IMR-90 (cell line): ENCODE results near the gene TFPI. TPM values are rescaled to one million over a fixed set of nuclear protein-coding genes. Genes with fewer than 3 reads are reported as not detected.

Experiments used
- ATAC-seq: fragments of 200-7000 bp; cut with Tn5 transposase; 2 replicates; pipeline ENCODE4 v1.9.1; 2020; ENCODE audit warnings: low read depth, mild to moderate bottlenecking, moderate library complexity
- BruUV-seq: library from RNA; stranded (reverse); fragments of 400-500 nt; replicated peaks from 2 replicates; lab custom pipeline; 2021; lab: Mats Ljungman, UMichigan
- CTCF ChIA-PET: fragments of 300-600 bp; formaldehyde crosslinking; extraction: SDS; loops from one replicate; lab custom pipeline; 2021; ENCODE audit warnings: antibody characterized with exemption; lab: Yijun Ruan, JAX
- POLR2A ChIA-PET: fragments of 300-600 bp; sonication (Branson Sonifier 250); formaldehyde crosslinking; loops from one replicate; lab custom pipeline; 2022; ENCODE audit warnings: antibody characterized with exemption; ENCODE audit not compliant: unreplicated experiment; lab: Charles Lee
- DNase-seq: peaks from one replicate; pipeline ENCODE4 v3.0.0; 2013
- H2AFZ ChIP-seq: replicated peaks from 2 replicates; pipeline ENCODE3; 2013; ENCODE audit warnings: low read length, mild to moderate bottlenecking; ENCODE audit not compliant: poor library complexity
- H2AK5ac ChIP-seq: 2 replicates; pipeline ENCODE4 v1.6.1; 2013; ENCODE audit warnings: low read depth, low read length, inconsistent platforms
- H2AK9ac ChIP-seq: replicated peaks from 2 replicates; pipeline ENCODE3; 2013; ENCODE audit warnings: mild to moderate bottlenecking, low read depth, low read length, moderate library complexity; ENCODE audit not compliant: poor library complexity
- H2BK120ac ChIP-seq: 2 replicates; pipeline ENCODE4 v1.6.1; 2013; ENCODE audit warnings: low read depth, low read length, inconsistent platforms
- H2BK15ac ChIP-seq: 3 replicates; pipeline ENCODE4 v1.6.1; 2013; ENCODE audit warnings: low read depth, low read length, inconsistent platforms
- H2BK20ac ChIP-seq: 2 replicates; pipeline ENCODE4 v1.6.1; 2013; ENCODE audit warnings: low read depth, mild to moderate bottlenecking, inconsistent platforms, low read length, moderate library complexity
- H2BK5ac ChIP-seq: 2 replicates; pipeline ENCODE4 v1.6.1; 2013; ENCODE audit warnings: mild to moderate bottlenecking, low read depth, low read length, inconsistent platforms; ENCODE audit not compliant: poor library complexity, severe bottlenecking
- H3K14ac ChIP-seq: replicated peaks from 2 replicates; pipeline ENCODE4 v1.6.1; 2013; ENCODE audit warnings: low read depth, low read length, inconsistent platforms
- H3K18ac ChIP-seq: 2 replicates; pipeline ENCODE4 v1.6.1; 2013; ENCODE audit warnings: low read depth, low read length, control low read depth
- H3K23ac ChIP-seq: 2 replicates; pipeline ENCODE4 v1.6.1; 2013; ENCODE audit warnings: low read depth, low read length, inconsistent platforms
- H3K27ac ChIP-seq: 2 replicates; pipeline ENCODE4 v1.5.1; 2013; ENCODE audit warnings: mild to moderate bottlenecking, control low read depth, low read length; ENCODE audit not compliant: insufficient read depth
- H3K27me3 ChIP-seq: 2 replicates; pipeline ENCODE4 v1.6.1; 2013; ENCODE audit warnings: low read length; ENCODE audit not compliant: control insufficient read depth, insufficient read depth
- H3K36me3 ChIP-seq: 2 replicates; pipeline ENCODE4 v1.6.1; 2013; ENCODE audit warnings: low read length, mixed read lengths; ENCODE audit not compliant: control insufficient read depth, insufficient read depth
- H3K4ac ChIP-seq: 2 replicates; pipeline ENCODE4 v1.6.1; 2013; ENCODE audit warnings: low read depth, low read length, inconsistent platforms
- H3K4me1 ChIP-seq: 2 replicates; pipeline ENCODE4 v1.6.1; 2013; ENCODE audit warnings: low read length, mixed read lengths; ENCODE audit not compliant: control insufficient read depth, insufficient read depth
- H3K4me2 ChIP-seq: 2 replicates; pipeline ENCODE4 v1.6.1; 2013; ENCODE audit warnings: low read depth, mild to moderate bottlenecking, control low read depth, low read length, moderate library complexity
- H3K4me3 ChIP-seq: 2 replicates; pipeline ENCODE4 v1.5.1; 2013; ENCODE audit warnings: low read depth, mild to moderate bottlenecking, control low read depth, low read length, moderate library complexity; ENCODE audit not compliant: insufficient read depth
- H3K56ac ChIP-seq: 2 replicates; pipeline ENCODE4 v1.6.1; 2013; ENCODE audit warnings: low read length, inconsistent platforms; ENCODE audit not compliant: insufficient read depth; ENCODE audit errors: extremely low read depth
- H3K79me1 ChIP-seq, 2 experiments: 2 replicates each; pipeline ENCODE4 v1.6.1; 2013; ENCODE audit warnings: low read length in 2 of 2, inconsistent platforms in 1 of 2, low read depth in 1 of 2
- H3K9ac ChIP-seq: 2 replicates; pipeline ENCODE4 v1.6.1; 2013; ENCODE audit warnings: low read depth, low read length, control low read depth
- H3K9me1 ChIP-seq: 2 replicates; pipeline ENCODE4 v1.6.1; 2013; ENCODE audit warnings: low read length, inconsistent platforms; ENCODE audit not compliant: insufficient read depth
- H3K9me3 ChIP-seq: 2 replicates; pipeline ENCODE4 v1.6.1; 2013; ENCODE audit warnings: low read length; ENCODE audit not compliant: control insufficient read depth, insufficient read depth
- H4K20me1 ChIP-seq: 2 replicates; pipeline ENCODE4 v1.6.1; 2013; ENCODE audit warnings: low read length, inconsistent platforms; ENCODE audit not compliant: insufficient read depth
- H4K5ac ChIP-seq: 2 replicates; pipeline ENCODE4 v1.6.1; 2013; ENCODE audit warnings: mild to moderate bottlenecking, low read depth, low read length, control low read depth
- H4K8ac ChIP-seq, 2 experiments: 2 replicates each; pipeline ENCODE4 v1.6.1; 2013; ENCODE audit warnings: low read depth in 2 of 2, low read length in 2 of 2, control low read depth in 1 of 2, inconsistent platforms in 1 of 2
- H4K91ac ChIP-seq: 2 replicates; pipeline ENCODE4 v1.6.1; 2013; ENCODE audit warnings: low read depth, low read length, inconsistent platforms; ENCODE audit not compliant: insufficient read depth
- MAFK ChIP-seq: IDR thresholded peaks from 2 replicates; pipeline ENCODE4 v1.6.1; 2012; ENCODE audit warnings: low read depth, low read length, improper control_type of control experiment
- RCOR1 ChIP-seq: IDR thresholded peaks from 2 replicates; pipeline ENCODE4 v1.6.1; 2012; ENCODE audit warnings: mild to moderate bottlenecking, low read length, improper control_type of control experiment; ENCODE audit not compliant: insufficient replicate concordance
- SMC3 ChIP-seq: fragments of 150-350 bp; IDR thresholded peaks from 2 replicates; pipeline ENCODE4 v1.6.1; 2016; ENCODE audit warnings: low read depth, mild to moderate bottlenecking, antibody characterized with exemption, low read length, moderate library complexity
- WGBS, 2 experiments: methylation state at CpG; one replicate each; pipeline versions ENCODE4 v1.1.5 to v1.1.7; 2013; ENCODE audit warnings: missing lambda C conversion rate in 2 of 2; ENCODE audit not compliant: insufficient read length in 1 of 2; ENCODE audit errors: extremely low coverage in 2 of 2; 5-methylcytosine and 5-hydroxymethylcytosine counted together
- dilution Hi-C: fragments of 300-500 bp; cut with HindIII; formaldehyde crosslinking; loops from one replicate; pipeline ENCODE4 v1.14.3; 2018; ENCODE audit warnings: low sequenced_read_pairs; ENCODE audit not compliant: unreplicated experiment
- in situ Hi-C: fragments of 300-500 bp; cut with MboI; formaldehyde crosslinking; loops from 3 replicates; pipeline ENCODE4 v1.14.3; 2019; ENCODE audit warnings: low sequenced_read_pairs, inconsistent platforms, mixed read lengths
- intact Hi-C: fragments of 100-400 bp; cut with micrococcal nuclease; formaldehyde crosslinking; loops from 2 replicates; pipeline ENCODE4 v1.10.0; 2022
- polyA plus RNA-seq, 3 experiments: library from polyadenylated mRNA; depleted of rRNA; stranded (reverse); fragments of >200 nt; gene quantifications; 2 replicates each; pipeline ENCODE4 v1.2.3, GENCODE V29; 2012; ENCODE audit warnings: low replicate concordance in 1 of 3
- total RNA-seq: library from RNA; depleted of rRNA; stranded (reverse); fragments of >200 nt; gene quantifications from 2 replicates; pipeline ENCODE4 v1.2.3, GENCODE V29; 2012

Gene TFPI
- total and polyA plus RNA-seq, 2 of the 4 experiments (the other 2 are of a cell fraction), result 33.9 to 83.0 TPM

GRCh38 chr2:187483537-187483936 is 70.7 kb downstream of the TFPI start:
- Histone ChIP-seq H2BK20ac (no peak overlapping the region), H4K5ac (no peak overlapping the region), H3K27ac (no peak overlapping the region), H2BK5ac (no peak overlapping the region), H2AFZ (no peak overlapping the region), H3K4ac (no peak overlapping the region), H2BK15ac (no peak overlapping the region), H4K91ac (no peak overlapping the region), H3K9ac (no peak overlapping the region), H3K4me1 (no peaks in the 10 kb centered on the region), H3K4me3 (no peak overlapping the region), H3K56ac (no peak overlapping the region), H3K27me3 (no peaks in the 10 kb centered on the region), H2BK120ac (no peak overlapping the region), H3K14ac (no peak overlapping the region), H3K18ac (no peak overlapping the region), H2AK5ac (no peak overlapping the region), H2AK9ac (no peak overlapping the region), H3K9me1 (no peaks in the 10 kb centered on the region), H3K79me1 (peaks cover 0 to 4% of the 10 kb centered on the region in 2 experiments; a peak in 1 of 4 replicates), H3K23ac (no peak overlapping the region), H3K9me3 (no peaks in the 10 kb centered on the region), H4K8ac (no peak overlapping the region), H3K4me2 (no peak overlapping the region), H4K20me1 (no peaks in the 10 kb centered on the region), H3K36me3 (peaks cover 12% of the 10 kb centered on the region)
- no CpG with 5 or more reads among the region's 2 CpGs for WGBS, 2 experiments
- dilution Hi-C loops (no loop called here), in situ Hi-C loops (no loop called here), intact Hi-C loops (no loop called here)
- no TSS peak for BruUV-seq
- TF ChIP-seq RCOR1, result no peak
- TF ChIP-seq SMC3, result no peak
- TF ChIP-seq MAFK, result no peak
- POLR2A ChIA-PET, result no interaction called here
- DNase-seq, result no peak
- CTCF ChIA-PET, result interaction anchor here (0.6 kb wide), 1 partner anchor 12 kb away, joined by 3 read pairs; no protein-coding TSS in a partner anchor
- no peak for ATAC-seq
